ENCODE measurements around the gene MAMDC2.

Gene MAMDC2

DNA sequence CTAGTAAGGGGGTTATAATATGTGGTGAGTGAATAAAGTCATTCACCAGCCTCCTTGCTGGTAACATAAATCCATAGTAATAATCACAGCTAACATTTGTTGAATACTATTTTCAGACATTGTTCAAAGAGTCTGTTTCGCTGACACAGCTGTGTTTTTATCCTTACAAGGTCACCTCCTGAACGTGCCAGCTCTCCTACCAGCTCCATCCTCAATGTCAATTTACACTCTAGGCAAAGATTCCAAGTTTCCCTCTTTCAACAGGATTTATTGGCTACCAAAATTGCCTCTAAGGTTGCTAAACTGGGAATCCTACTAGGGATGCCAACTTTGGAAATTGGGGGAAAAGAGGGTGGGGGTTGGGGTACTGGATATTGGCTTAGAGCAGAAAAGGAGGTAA lies 184.5 kb downstream of the MAMDC2 start:
- TF ChIP-seq PPARA (CRISPR knock-in tag; IDR thresholded peaks at IDR 0.05; ENCODE audit: borderline replicate concordance) (no peak), TOX (CRISPR knock-in tag; IDR thresholded peaks at IDR 0.05; ENCODE audit: borderline replicate concordance) (no peak), CSDC2 (CRISPR knock-in tag; IDR thresholded peaks at IDR 0.05) (no peak), ZNF70 (CRISPR knock-in tag; IDR thresholded peaks at IDR 0.05) (no peak)
- no peak for ATAC-seq

DNA sequence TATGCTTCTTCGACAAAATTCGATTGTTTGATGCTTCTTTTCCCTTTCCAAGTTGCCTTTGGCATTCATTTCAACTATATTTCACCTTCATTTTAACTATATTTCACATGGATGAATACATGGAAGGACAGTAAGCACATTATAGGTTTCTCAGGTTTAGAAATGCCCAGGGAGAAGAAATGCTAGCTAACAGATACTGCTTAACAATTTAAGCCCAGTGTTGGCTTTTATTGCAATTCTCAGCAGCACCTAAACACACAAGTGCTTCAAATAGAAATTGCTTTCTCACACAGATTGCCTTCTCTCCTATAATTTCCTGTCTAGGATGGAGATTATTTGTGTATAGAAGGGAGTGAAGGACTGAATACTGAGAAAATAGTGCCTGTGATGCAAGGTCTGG lies 185.0 kb downstream of the MAMDC2 start:
- TF ChIP-seq ZNF8 (CRISPR knock-in tag; IDR thresholded peaks at IDR 0.05) (no peak), ARNTL (CRISPR knock-in tag; IDR thresholded peaks at IDR 0.05; ENCODE audit: borderline replicate concordance, low read depth) (no peak), CSDC2 (CRISPR knock-in tag; IDR thresholded peaks at IDR 0.05) (no peak), ZNF565 (CRISPR knock-in tag; conservative IDR thresholded peaks at IDR 0.05; ENCODE audit: low read depth) (no peak), ZFP30 (CRISPR knock-in tag; IDR thresholded peaks at IDR 0.05) (no peak), ZNF70 (CRISPR knock-in tag; IDR thresholded peaks at IDR 0.05) (no peak), TCF4 (CRISPR knock-in tag; IDR thresholded peaks at IDR 0.05; ENCODE audit: borderline replicate concordance) (no peak), CREB5 (CRISPR knock-in tag; IDR thresholded peaks at IDR 0.05; ENCODE audit: low read depth) (no peak), ZC3H10 (CRISPR knock-in tag; IDR thresholded peaks at IDR 0.05) (no peak), OSR1 (CRISPR knock-in tag; IDR thresholded peaks at IDR 0.05) (no peak), CSRNP3 (CRISPR knock-in tag; IDR thresholded peaks at IDR 0.05) (no peak), PPARA (CRISPR knock-in tag; IDR thresholded peaks at IDR 0.05; ENCODE audit: borderline replicate concordance) (no peak), GLIS3 (CRISPR knock-in tag; IDR thresholded peaks at IDR 0.05) (no peak), PATZ1 (CRISPR knock-in tag; IDR thresholded peaks at IDR 0.05; ENCODE audit: borderline replicate concordance) (no peak), ISL1 (CRISPR knock-in tag; IDR thresholded peaks at IDR 0.05) (no peak)
- TF ChIP-seq, protein P1, sequence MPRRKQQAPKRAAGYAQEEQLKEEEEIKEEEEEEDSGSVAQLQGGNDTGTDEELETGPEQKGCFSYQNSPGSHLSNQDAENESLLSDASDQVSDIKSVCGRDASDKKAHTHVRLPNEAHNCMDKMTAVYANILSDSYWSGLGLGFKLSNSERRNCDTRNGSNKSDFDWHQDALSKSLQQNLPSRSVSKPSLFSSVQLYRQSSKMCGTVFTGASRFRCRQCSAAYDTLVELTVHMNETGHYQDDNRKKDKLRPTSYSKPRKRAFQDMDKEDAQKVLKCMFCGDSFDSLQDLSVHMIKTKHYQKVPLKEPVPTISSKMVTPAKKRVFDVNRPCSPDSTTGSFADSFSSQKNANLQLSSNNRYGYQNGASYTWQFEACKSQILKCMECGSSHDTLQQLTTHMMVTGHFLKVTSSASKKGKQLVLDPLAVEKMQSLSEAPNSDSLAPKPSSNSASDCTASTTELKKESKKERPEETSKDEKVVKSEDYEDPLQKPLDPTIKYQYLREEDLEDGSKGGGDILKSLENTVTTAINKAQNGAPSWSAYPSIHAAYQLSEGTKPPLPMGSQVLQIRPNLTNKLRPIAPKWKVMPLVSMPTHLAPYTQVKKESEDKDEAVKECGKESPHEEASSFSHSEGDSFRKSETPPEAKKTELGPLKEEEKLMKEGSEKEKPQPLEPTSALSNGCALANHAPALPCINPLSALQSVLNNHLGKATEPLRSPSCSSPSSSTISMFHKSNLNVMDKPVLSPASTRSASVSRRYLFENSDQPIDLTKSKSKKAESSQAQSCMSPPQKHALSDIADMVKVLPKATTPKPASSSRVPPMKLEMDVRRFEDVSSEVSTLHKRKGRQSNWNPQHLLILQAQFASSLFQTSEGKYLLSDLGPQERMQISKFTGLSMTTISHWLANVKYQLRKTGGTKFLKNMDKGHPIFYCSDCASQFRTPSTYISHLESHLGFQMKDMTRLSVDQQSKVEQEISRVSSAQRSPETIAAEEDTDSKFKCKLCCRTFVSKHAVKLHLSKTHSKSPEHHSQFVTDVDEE (CRISPR knock-in tag; IDR thresholded peaks at IDR 0.05), result no peak
- TF ChIP-seq, protein P2, sequence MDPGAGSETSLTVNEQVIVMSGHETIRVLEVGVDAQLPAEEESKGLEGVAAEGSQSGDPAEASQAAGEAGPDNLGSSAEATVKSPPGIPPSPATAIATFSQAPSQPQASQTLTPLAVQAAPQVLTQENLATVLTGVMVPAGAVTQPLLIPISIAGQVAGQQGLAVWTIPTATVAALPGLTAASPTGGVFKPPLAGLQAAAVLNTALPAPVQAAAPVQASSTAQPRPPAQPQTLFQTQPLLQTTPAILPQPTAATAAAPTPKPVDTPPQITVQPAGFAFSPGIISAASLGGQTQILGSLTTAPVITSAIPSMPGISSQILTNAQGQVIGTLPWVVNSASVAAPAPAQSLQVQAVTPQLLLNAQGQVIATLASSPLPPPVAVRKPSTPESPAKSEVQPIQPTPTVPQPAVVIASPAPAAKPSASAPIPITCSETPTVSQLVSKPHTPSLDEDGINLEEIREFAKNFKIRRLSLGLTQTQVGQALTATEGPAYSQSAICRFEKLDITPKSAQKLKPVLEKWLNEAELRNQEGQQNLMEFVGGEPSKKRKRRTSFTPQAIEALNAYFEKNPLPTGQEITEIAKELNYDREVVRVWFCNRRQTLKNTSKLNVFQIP (CRISPR knock-in tag; IDR thresholded peaks at IDR 0.05; ENCODE audit: borderline replicate concordance, low read depth), result no peak
- no peak for ATAC-seq

DNA sequence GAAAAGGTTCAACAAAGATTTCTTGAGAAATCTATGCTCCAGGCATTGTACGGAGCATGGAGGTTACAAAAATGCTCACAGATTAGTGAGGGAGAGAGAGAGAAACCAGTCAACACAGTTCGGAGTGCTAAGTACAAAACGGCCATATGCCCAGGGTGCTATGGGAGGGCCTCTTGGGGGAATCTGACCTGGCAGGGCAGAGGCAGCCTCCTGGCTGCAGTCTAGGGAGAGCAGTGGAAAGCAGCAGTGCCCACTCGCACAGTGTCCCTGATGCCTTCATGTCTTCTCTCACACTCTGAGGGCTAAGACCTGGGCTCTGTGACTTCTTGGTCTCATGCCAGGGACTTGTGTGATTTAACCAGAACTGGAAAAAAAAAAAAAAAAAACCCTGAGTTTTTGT lies 185.4 kb downstream of the MAMDC2 start:
- peak; percentile 40 for ATAC-seq

More for the DNA sequence above, 185.4 kb downstream of the MAMDC2 start:
- no peak for TF ChIP-seq BACH2 (CRISPR knock-in tag; IDR thresholded peaks at IDR 0.05; ENCODE audit: borderline replicate concordance)
- TF ChIP-seq ESRRG (CRISPR knock-in tag; IDR thresholded peaks at IDR 0.05), result no peak
- TF ChIP-seq, protein P1 (CRISPR knock-in tag; IDR thresholded peaks at IDR 0.05), result no peak
- no peak for TF ChIP-seq ZNF70 (CRISPR knock-in tag; IDR thresholded peaks at IDR 0.05)
- no peak for TF ChIP-seq ZFP30 (CRISPR knock-in tag; IDR thresholded peaks at IDR 0.05)
- no peak for TF ChIP-seq RARB (CRISPR knock-in tag; IDR thresholded peaks at IDR 0.05)
- TF ChIP-seq TCF4 (CRISPR knock-in tag; IDR thresholded peaks at IDR 0.05; ENCODE audit: borderline replicate concordance), result no peak
- no peak for TF ChIP-seq CSDC2 (CRISPR knock-in tag; IDR thresholded peaks at IDR 0.05)
- no peak for TF ChIP-seq ZC3H10 (CRISPR knock-in tag; IDR thresholded peaks at IDR 0.05)
- TF ChIP-seq ISL1 (CRISPR knock-in tag; IDR thresholded peaks at IDR 0.05), result no peak
- TF ChIP-seq ZNF565 (CRISPR knock-in tag; conservative IDR thresholded peaks at IDR 0.05; ENCODE audit: low read depth), result no peak
- no peak for TF ChIP-seq TOX (CRISPR knock-in tag; IDR thresholded peaks at IDR 0.05; ENCODE audit: borderline replicate concordance)
- TF ChIP-seq, protein P2 (CRISPR knock-in tag; IDR thresholded peaks at IDR 0.05; ENCODE audit: borderline replicate concordance, low read depth), result no peak
- TF ChIP-seq OSR1 (CRISPR knock-in tag; IDR thresholded peaks at IDR 0.05), result no peak

Measured in SK-N-SH treated with all-trans-retinoic acid at 6 μM for 48 hours (cell line).